ENCODE measurements around the gene DENND1A.

The DENND1A gene

GRCh38 chr9:123616707-123617106 lies 313.2 kb downstream of the DENND1A start:
- no peak for DNase-seq (ENCODE audit: low spot score)

- DNase-seq (ENCODE audit: low spot score): no peak
Measured at GRCh38 chr9:123615381-123615780, 314.5 kb downstream of the DENND1A start.

GRCh38 chr9:123614306-123615263 lies 315.3 kb downstream of the DENND1A start:
- DNase-seq (ENCODE audit: low spot score): no peak

- DNase-seq (ENCODE audit: low spot score): no peak
Measured at GRCh38 chr9:123611226-123611625, 318.7 kb downstream of the DENND1A start.

- no peak for DNase-seq (ENCODE audit: low spot score)
Measured at GRCh38 chr9:123609844-123610243, 320.1 kb downstream of the DENND1A start.

- DNase-seq (ENCODE audit: low spot score): no peak
Measured at GRCh38 chr9:123608104-123608503, 321.8 kb downstream of the DENND1A start.

GRCh38 chr9:123607479-123607878 lies 322.4 kb downstream of the DENND1A start:
- DNase-seq (ENCODE audit: low spot score): no peak

- DNase-seq (ENCODE audit: low spot score): no peak
Measured at GRCh38 chr9:123606141-123606540, 323.8 kb downstream of the DENND1A start.

- no peak for DNase-seq (ENCODE audit: low spot score)
Measured at GRCh38 chr9:123605286-123605685, 324.6 kb downstream of the DENND1A start.

- no peak for DNase-seq (ENCODE audit: low spot score)
Measured at GRCh38 chr9:123604861-123605260, 325.1 kb downstream of the DENND1A start.

- no peak for DNase-seq (ENCODE audit: low spot score)
Measured at GRCh38 chr9:123601828-123602227, 328.1 kb downstream of the DENND1A start.

GRCh38 chr9:123599781-123600180 lies 330.1 kb downstream of the DENND1A start:
- DNase-seq (ENCODE audit: low spot score): no peak

- no peak for DNase-seq (ENCODE audit: low spot score)
Measured at GRCh38 chr9:123597876-123598556, 331.9 kb downstream of the DENND1A start.

- DNase-seq (ENCODE audit: low spot score): no peak
Measured at GRCh38 chr9:123597048-123597447, 332.9 kb downstream of the DENND1A start.

GRCh38 chr9:123591283-123591682 lies 338.6 kb downstream of the DENND1A start:
- DNase-seq (ENCODE audit: low spot score): no peak

GRCh38 chr9:123590499-123590898 lies 339.4 kb downstream of the DENND1A start:
- no peak for DNase-seq (ENCODE audit: low spot score)

- DNase-seq (ENCODE audit: low spot score): no peak
Measured at GRCh38 chr9:123589361-123590239, 340.3 kb downstream of the DENND1A start.

GRCh38 chr9:123586275-123586674 lies 343.7 kb downstream of the DENND1A start:
- no peak for DNase-seq (ENCODE audit: low spot score)

- DNase-seq (ENCODE audit: low spot score): no peak
Measured at GRCh38 chr9:123584202-123585176, 345.4 kb downstream of the DENND1A start.

GRCh38 chr9:123583646-123584045 lies 346.3 kb downstream of the DENND1A start:
- no peak for DNase-seq (ENCODE audit: low spot score)

GRCh38 chr9:123571240-123571639 lies 358.7 kb downstream of the DENND1A start:
- no peak for DNase-seq (ENCODE audit: low spot score)
